ENCODE results near the gene GPSM1. TPM values are rescaled to one million over a fixed set of nuclear protein-coding genes. Genes with fewer than 3 reads are reported as not detected.
A peak's percentile ranks its signal among the peaks of the same experiment; 100 is the strongest.

Gene GPSM1
- total and polyA plus RNA-seq, 4 donors, result 29.2 to 116 (median 92.1) TPM

- H3K4me3 ChIP-seq (ENCODE audit: low read depth, low read length), result no peak within 1 kb of the TSS
- WGBS (ENCODE audit: insufficient coverage), result 76% methylated on average over 21 of the region's 22 CpGs
- no peaks in the 10 kb centered on the region for H3K9me3 ChIP-seq (ENCODE audit: control insufficient read depth, insufficient read depth, low read length)
- DNase-seq (ENCODE audit: low read depth in 4 of 6, low spot score in 6 of 6), result no peak
- H3K4me1 ChIP-seq (ENCODE audit: control insufficient read depth, insufficient read depth, low read length), result peaks cover 22% of the 10 kb centered on the region
- no peaks in the 10 kb centered on the region for H3K36me3 ChIP-seq (ENCODE audit: control insufficient read depth, insufficient read depth, low read length)
- no peak within 1 kb of the TSS for H3K27ac ChIP-seq (ENCODE audit: low read depth, low read length)
- H3K27me3 ChIP-seq (ENCODE audit: control insufficient read depth, insufficient read depth, low read length), result no peaks in the 10 kb centered on the region
These were observed 23.4 kb upstream of the GPSM1 start, which contains the start of gene CCDC187 for GRCh38 chr9:136303825-136304416. Gene CCDC187 (minus strand): TSS chr9:136304094. CDS start chr9:136303830, 264 bp downstream.

- Histone ChIP-seq H3K9me3 (ENCODE audit: control insufficient read depth, insufficient read depth, low read length) (no peaks in the 10 kb centered on the region), H3K27me3 (ENCODE audit: control insufficient read depth, insufficient read depth, low read length) (no peaks in the 10 kb centered on the region), H3K36me3 (ENCODE audit: control insufficient read depth, insufficient read depth, low read length) (no peaks in the 10 kb centered on the region), H3K4me1 (ENCODE audit: control insufficient read depth, insufficient read depth, low read length) (peaks cover 24% of the 10 kb centered on the region), H3K27ac (ENCODE audit: low read depth, low read length) (no peak overlapping the region), H3K4me3 (ENCODE audit: low read depth, low read length) (no peak overlapping the region)
- WGBS (ENCODE audit: insufficient coverage), result 80% methylated on average over 7 of the region's 10 CpGs
- DNase-seq (ENCODE audit: low read depth in 4 of 6, low spot score in 6 of 6), result no peak
These were observed 22.9 kb upstream of the GPSM1 start for GRCh38 chr9:136304456-136304855.

GRCh38 chr9:136304981-136305380, 22.4 kb upstream of the GPSM1 start:
- no peak overlapping the region for H3K4me3 ChIP-seq (ENCODE audit: low read depth, low read length)
- WGBS (ENCODE audit: insufficient coverage), result 81% methylated on average over 11 of the region's 13 CpGs
- DNase-seq (ENCODE audit: low read depth in 4 of 6, low spot score in 6 of 6), result no peak
- H3K4me1 ChIP-seq (ENCODE audit: control insufficient read depth, insufficient read depth, low read length), result peaks cover 20% of the 10 kb centered on the region
- H3K27me3 ChIP-seq (ENCODE audit: control insufficient read depth, insufficient read depth, low read length), result no peaks in the 10 kb centered on the region
- H3K27ac ChIP-seq (ENCODE audit: low read depth, low read length), result no peak overlapping the region
- no peaks in the 10 kb centered on the region for H3K9me3 ChIP-seq (ENCODE audit: control insufficient read depth, insufficient read depth, low read length)
- H3K36me3 ChIP-seq (ENCODE audit: control insufficient read depth, insufficient read depth, low read length), result peaks cover 3% of the 10 kb centered on the region

- no peaks in the 10 kb centered on the region for H3K27me3 ChIP-seq (ENCODE audit: control insufficient read depth, insufficient read depth, low read length)
- H3K36me3 ChIP-seq (ENCODE audit: control insufficient read depth, insufficient read depth, low read length), result peaks cover 5% of the 10 kb centered on the region
- 62% methylated on average over 18 of the region's 18 CpGs for WGBS (ENCODE audit: insufficient coverage)
- peaks cover 23% of the 10 kb centered on the region for H3K4me1 ChIP-seq (ENCODE audit: control insufficient read depth, insufficient read depth, low read length)
- DNase-seq (ENCODE audit: low read depth in 4 of 6, low spot score in 6 of 6), result no peak
- no peak overlapping the region for H3K4me3 ChIP-seq (ENCODE audit: low read depth, low read length)
- H3K27ac ChIP-seq (ENCODE audit: low read depth, low read length), result no peak overlapping the region
- no peaks in the 10 kb centered on the region for H3K9me3 ChIP-seq (ENCODE audit: control insufficient read depth, insufficient read depth, low read length)
These were observed 21.5 kb upstream of the GPSM1 start for GRCh38 chr9:136305804-136306203.

- Histone ChIP-seq H3K4me3 (ENCODE audit: low read depth, low read length) (no peak overlapping the region), H3K4me1 (ENCODE audit: control insufficient read depth, insufficient read depth, low read length) (peaks cover 25% of the 10 kb centered on the region), H3K36me3 (ENCODE audit: control insufficient read depth, insufficient read depth, low read length) (peaks cover 5% of the 10 kb centered on the region), H3K9me3 (ENCODE audit: control insufficient read depth, insufficient read depth, low read length) (no peaks in the 10 kb centered on the region), H3K27me3 (ENCODE audit: control insufficient read depth, insufficient read depth, low read length) (no peaks in the 10 kb centered on the region), H3K27ac (ENCODE audit: low read depth, low read length) (no peak overlapping the region)
- DNase-seq (ENCODE audit: low read depth in 4 of 6, low spot score in 6 of 6), result no peak
- WGBS (ENCODE audit: insufficient coverage), result 53% methylated on average over 30 of the region's 34 CpGs
These were observed 20.8 kb upstream of the GPSM1 start for GRCh38 chr9:136306211-136307208.

GRCh38 chr9:136307215-136307750, 20.1 kb upstream of the GPSM1 start:
- H3K36me3 ChIP-seq (ENCODE audit: control insufficient read depth, insufficient read depth, low read length), result peaks cover 5% of the 10 kb centered on the region
- DNase-seq (ENCODE audit: low read depth in 4 of 6, low spot score in 6 of 6), result no peak
- no peak overlapping the region for H3K27ac ChIP-seq (ENCODE audit: low read depth, low read length)
- peaks cover 25% of the 10 kb centered on the region for H3K4me1 ChIP-seq (ENCODE audit: control insufficient read depth, insufficient read depth, low read length)
- no peaks in the 10 kb centered on the region for H3K9me3 ChIP-seq (ENCODE audit: control insufficient read depth, insufficient read depth, low read length)
- WGBS (ENCODE audit: insufficient coverage), result 88% methylated on average over 4 of the region's 4 CpGs
- no peak overlapping the region for H3K4me3 ChIP-seq (ENCODE audit: low read depth, low read length)
- H3K27me3 ChIP-seq (ENCODE audit: control insufficient read depth, insufficient read depth, low read length), result no peaks in the 10 kb centered on the region

- H3K4me3 ChIP-seq (ENCODE audit: low read depth, low read length), result no peak overlapping the region
- peaks cover 25% of the 10 kb centered on the region for H3K4me1 ChIP-seq (ENCODE audit: control insufficient read depth, insufficient read depth, low read length)
- WGBS (ENCODE audit: insufficient coverage), result 96% methylated on average over 3 of the region's 4 CpGs
- peaks cover 5% of the 10 kb centered on the region for H3K36me3 ChIP-seq (ENCODE audit: control insufficient read depth, insufficient read depth, low read length)
- no peaks in the 10 kb centered on the region for H3K27me3 ChIP-seq (ENCODE audit: control insufficient read depth, insufficient read depth, low read length)
- no peaks in the 10 kb centered on the region for H3K9me3 ChIP-seq (ENCODE audit: control insufficient read depth, insufficient read depth, low read length)
- DNase-seq (ENCODE audit: low read depth in 4 of 6, low spot score in 6 of 6), result no peak
- H3K27ac ChIP-seq (ENCODE audit: low read depth, low read length), result no peak overlapping the region
These were observed 19.2 kb upstream of the GPSM1 start for GRCh38 chr9:136308006-136308701.

- H3K4me3 ChIP-seq (ENCODE audit: low read depth, low read length), result no peak overlapping the region
- peaks cover 25% of the 10 kb centered on the region for H3K4me1 ChIP-seq (ENCODE audit: control insufficient read depth, insufficient read depth, low read length)
- no peak for DNase-seq (ENCODE audit: low read depth in 4 of 6, low spot score in 6 of 6)
- H3K9me3 ChIP-seq (ENCODE audit: control insufficient read depth, insufficient read depth, low read length), result no peaks in the 10 kb centered on the region
- H3K27ac ChIP-seq (ENCODE audit: low read depth, low read length), result no peak overlapping the region
- no peaks in the 10 kb centered on the region for H3K27me3 ChIP-seq (ENCODE audit: control insufficient read depth, insufficient read depth, low read length)
- peaks cover 5% of the 10 kb centered on the region for H3K36me3 ChIP-seq (ENCODE audit: control insufficient read depth, insufficient read depth, low read length)
These were observed 18.7 kb upstream of the GPSM1 start for GRCh38 chr9:136308702-136309053.

GRCh38 chr9:136309101-136309801, 18.1 kb upstream of the GPSM1 start:
- Histone ChIP-seq H3K9me3 (ENCODE audit: control insufficient read depth, insufficient read depth, low read length) (no peaks in the 10 kb centered on the region), H3K4me3 (ENCODE audit: low read depth, low read length) (no peak overlapping the region), H3K27me3 (ENCODE audit: control insufficient read depth, insufficient read depth, low read length) (no peaks in the 10 kb centered on the region), H3K27ac (ENCODE audit: low read depth, low read length) (no peak overlapping the region), H3K36me3 (ENCODE audit: control insufficient read depth, insufficient read depth, low read length) (peaks cover 5% of the 10 kb centered on the region), H3K4me1 (ENCODE audit: control insufficient read depth, insufficient read depth, low read length) (peaks cover 25% of the 10 kb centered on the region)
- DNase-seq (ENCODE audit: low read depth in 4 of 6, low spot score in 6 of 6), result peak in 2 of 6 donors; percentile 55 to 90
- WGBS (ENCODE audit: insufficient coverage), result 64% methylated on average over 22 of the region's 22 CpGs
